ENCODE data around the gene FASLG.

The FASLG gene

GRCh38 chr1:172650474-172651193 lies 8.3 kb upstream of the FASLG start:
- Histone ChIP-seq H3K4me1 (ENCODE audit: control insufficient read depth, insufficient read depth, low read length) (no peaks in the 10 kb centered on the region), H3K27ac (ENCODE audit: low read depth, low read length) (no peak overlapping the region), H3K9ac (ENCODE audit: low read length) (no peak overlapping the region), H3K4me3 (ENCODE audit: low read length) (no peak overlapping the region), H3K27me3 (ENCODE audit: control insufficient read depth, insufficient read depth, low read length) (no peaks in the 10 kb centered on the region), H3K36me3 (ENCODE audit: control insufficient read depth, insufficient read depth, low read length) (no peaks in the 10 kb centered on the region)

GRCh38 chr1:172653015-172653709 lies 5.7 kb upstream of the FASLG start:
- Histone ChIP-seq H3K4me1 (ENCODE audit: control insufficient read depth, insufficient read depth, low read length) (no peaks in the 10 kb centered on the region), H3K27me3 (ENCODE audit: control insufficient read depth, insufficient read depth, low read length) (no peaks in the 10 kb centered on the region), H3K9ac (ENCODE audit: low read length) (no peak overlapping the region), H3K4me3 (ENCODE audit: low read length) (no peak overlapping the region), H3K27ac (ENCODE audit: low read depth, low read length) (no peak overlapping the region), H3K36me3 (ENCODE audit: control insufficient read depth, insufficient read depth, low read length) (no peaks in the 10 kb centered on the region)

- no peaks in the 10 kb centered on the region for H3K36me3 ChIP-seq (ENCODE audit: control insufficient read depth, insufficient read depth, low read length)
- no peak overlapping the region for H3K27ac ChIP-seq (ENCODE audit: low read depth, low read length)
- H3K9ac ChIP-seq (ENCODE audit: low read length), result no peak overlapping the region
- no peak overlapping the region for H3K4me3 ChIP-seq (ENCODE audit: low read length)
- no peaks in the 10 kb centered on the region for H3K4me1 ChIP-seq (ENCODE audit: control insufficient read depth, insufficient read depth, low read length)
- H3K27me3 ChIP-seq (ENCODE audit: control insufficient read depth, insufficient read depth, low read length), result no peaks in the 10 kb centered on the region
Observed at GRCh38 chr1:172654535-172654934, 4.4 kb upstream of the FASLG start.

GRCh38 chr1:172656576-172656975 lies 2.3 kb upstream of the FASLG start:
- Histone ChIP-seq H3K27ac (ENCODE audit: low read depth, low read length) (no peak overlapping the region), H3K4me3 (ENCODE audit: low read length) (no peak overlapping the region), H3K36me3 (ENCODE audit: control insufficient read depth, insufficient read depth, low read length) (no peaks in the 10 kb centered on the region), H3K9ac (ENCODE audit: low read length) (no peak overlapping the region), H3K4me1 (ENCODE audit: control insufficient read depth, insufficient read depth, low read length) (no peaks in the 10 kb centered on the region), H3K27me3 (ENCODE audit: control insufficient read depth, insufficient read depth, low read length) (no peaks in the 10 kb centered on the region)

- no peak overlapping the region for H3K9ac ChIP-seq (ENCODE audit: low read length)
- no peak overlapping the region for H3K4me3 ChIP-seq (ENCODE audit: low read length)
- H3K27ac ChIP-seq (ENCODE audit: low read depth, low read length), result no peak overlapping the region
- no peaks in the 10 kb centered on the region for H3K36me3 ChIP-seq (ENCODE audit: control insufficient read depth, insufficient read depth, low read length)
- H3K4me1 ChIP-seq (ENCODE audit: control insufficient read depth, insufficient read depth, low read length), result no peaks in the 10 kb centered on the region
- H3K27me3 ChIP-seq (ENCODE audit: control insufficient read depth, insufficient read depth, low read length), result no peaks in the 10 kb centered on the region
Observed at GRCh38 chr1:172657586-172657985, 1.3 kb upstream of the FASLG start.

GRCh38 chr1:172661107-172661506 lies 2.2 kb downstream of the FASLG start:
- no peak overlapping the region for H3K4me3 ChIP-seq (ENCODE audit: low read length)
- no peaks in the 10 kb centered on the region for H3K4me1 ChIP-seq (ENCODE audit: control insufficient read depth, insufficient read depth, low read length)
- H3K36me3 ChIP-seq (ENCODE audit: control insufficient read depth, insufficient read depth, low read length), result no peaks in the 10 kb centered on the region
- H3K27ac ChIP-seq (ENCODE audit: low read depth, low read length), result no peak overlapping the region
- H3K9ac ChIP-seq (ENCODE audit: low read length), result no peak overlapping the region
- H3K27me3 ChIP-seq (ENCODE audit: control insufficient read depth, insufficient read depth, low read length), result no peaks in the 10 kb centered on the region

GRCh38 chr1:172662464-172663109 lies 3.7 kb downstream of the FASLG start:
- no peak overlapping the region for H3K9ac ChIP-seq (ENCODE audit: low read length)
- no peaks in the 10 kb centered on the region for H3K36me3 ChIP-seq (ENCODE audit: control insufficient read depth, insufficient read depth, low read length)
- no peaks in the 10 kb centered on the region for H3K4me1 ChIP-seq (ENCODE audit: control insufficient read depth, insufficient read depth, low read length)
- H3K27me3 ChIP-seq (ENCODE audit: control insufficient read depth, insufficient read depth, low read length), result no peaks in the 10 kb centered on the region
- no peak overlapping the region for H3K4me3 ChIP-seq (ENCODE audit: low read length)
- no peak overlapping the region for H3K27ac ChIP-seq (ENCODE audit: low read depth, low read length)

GRCh38 chr1:172663732-172664131 lies 4.8 kb downstream of the FASLG start:
- no peaks in the 10 kb centered on the region for H3K4me1 ChIP-seq (ENCODE audit: control insufficient read depth, insufficient read depth, low read length)
- no peak overlapping the region for H3K27ac ChIP-seq (ENCODE audit: low read depth, low read length)
- H3K36me3 ChIP-seq (ENCODE audit: control insufficient read depth, insufficient read depth, low read length), result no peaks in the 10 kb centered on the region
- no peaks in the 10 kb centered on the region for H3K27me3 ChIP-seq (ENCODE audit: control insufficient read depth, insufficient read depth, low read length)
- no peak overlapping the region for H3K9ac ChIP-seq (ENCODE audit: low read length)
- H3K4me3 ChIP-seq (ENCODE audit: low read length), result no peak overlapping the region

GRCh38 chr1:172668097-172668496 lies 9.2 kb downstream of the FASLG start:
- no peak overlapping the region for H3K9ac ChIP-seq (ENCODE audit: low read length)
- no peak overlapping the region for H3K27ac ChIP-seq (ENCODE audit: low read depth, low read length)
- H3K36me3 ChIP-seq (ENCODE audit: control insufficient read depth, insufficient read depth, low read length), result no peaks in the 10 kb centered on the region
- no peak overlapping the region for H3K4me3 ChIP-seq (ENCODE audit: low read length)
- H3K4me1 ChIP-seq (ENCODE audit: control insufficient read depth, insufficient read depth, low read length), result no peaks in the 10 kb centered on the region
- H3K27me3 ChIP-seq (ENCODE audit: control insufficient read depth, insufficient read depth, low read length), result no peaks in the 10 kb centered on the region

- Histone ChIP-seq H3K27me3 (ENCODE audit: control insufficient read depth, insufficient read depth, low read length) (no peaks in the 10 kb centered on the region), H3K4me3 (ENCODE audit: low read length) (no peak overlapping the region), H3K27ac (ENCODE audit: low read depth, low read length) (no peak overlapping the region), H3K36me3 (ENCODE audit: control insufficient read depth, insufficient read depth, low read length) (no peaks in the 10 kb centered on the region), H3K4me1 (ENCODE audit: control insufficient read depth, insufficient read depth, low read length) (no peaks in the 10 kb centered on the region), H3K9ac (ENCODE audit: low read length) (no peak overlapping the region)
Observed at GRCh38 chr1:172669011-172669410, 10.1 kb downstream of the FASLG start.

GRCh38 chr1:172670316-172670715 lies 11.4 kb downstream of the FASLG start:
- Histone ChIP-seq H3K36me3 (ENCODE audit: control insufficient read depth, insufficient read depth, low read length) (no peaks in the 10 kb centered on the region), H3K9ac (ENCODE audit: low read length) (no peak overlapping the region), H3K4me1 (ENCODE audit: control insufficient read depth, insufficient read depth, low read length) (no peaks in the 10 kb centered on the region), H3K27me3 (ENCODE audit: control insufficient read depth, insufficient read depth, low read length) (no peaks in the 10 kb centered on the region), H3K27ac (ENCODE audit: low read depth, low read length) (no peak overlapping the region), H3K4me3 (ENCODE audit: low read length) (no peak overlapping the region)

- H3K27ac ChIP-seq (ENCODE audit: low read depth, low read length), result no peak overlapping the region
- H3K36me3 ChIP-seq (ENCODE audit: control insufficient read depth, insufficient read depth, low read length), result no peaks in the 10 kb centered on the region
- H3K4me3 ChIP-seq (ENCODE audit: low read length), result no peak overlapping the region
- no peaks in the 10 kb centered on the region for H3K4me1 ChIP-seq (ENCODE audit: control insufficient read depth, insufficient read depth, low read length)
- H3K27me3 ChIP-seq (ENCODE audit: control insufficient read depth, insufficient read depth, low read length), result no peaks in the 10 kb centered on the region
- no peak overlapping the region for H3K9ac ChIP-seq (ENCODE audit: low read length)
Observed at GRCh38 chr1:172670791-172671190, 11.9 kb downstream of the FASLG start.
